Neural crest cell (in vitro differentiated cells): ENCODE data around the gene MYO5B. TPM values are rescaled to one million over a fixed set of nuclear protein-coding genes. Genes with fewer than 3 reads are reported as not detected.
"Not testable (repeated sequence)": the region's sequence is repeated elsewhere in the genome, so short reads cannot be mapped to it uniquely, and the experiment has no call there.

Source experiments
- DNase-seq: peaks from one replicate; pipeline ENCODE4 v3.0.0; 2021; ENCODE audit warnings: low read depth, mixed read lengths, low spot score
- H3K27ac Mint-ChIP-seq: one replicate; pipeline ENCODE4 v1.8.0; 2021; ENCODE audit warnings: mild to moderate bottlenecking, mixed read lengths; ENCODE audit not compliant: unreplicated experiment
- H3K27me3 Mint-ChIP-seq: 2 replicates; pipeline ENCODE4 v1.8.0; 2021; ENCODE audit warnings: low read depth, mild to moderate bottlenecking, mixed read lengths
- H3K36me3 Mint-ChIP-seq: 2 replicates; pipeline ENCODE4 v1.8.0; 2021; ENCODE audit warnings: low read depth, mild to moderate bottlenecking, mixed read lengths
- H3K4me1 Mint-ChIP-seq: 2 replicates; pipeline ENCODE4 v1.8.0; 2021; ENCODE audit warnings: mixed read lengths
- H3K4me3 Mint-ChIP-seq: one replicate; pipeline ENCODE4 v1.8.0; 2021; ENCODE audit warnings: mild to moderate bottlenecking, mixed read lengths
- H3K9me3 Mint-ChIP-seq: 2 replicates; pipeline ENCODE4 v1.8.0; 2021; ENCODE audit warnings: mixed read lengths
- microRNA-seq: library from miRNA; unstranded; fragments of <30 nt; microRNA quantifications from one replicate; pipeline ENCODE4, GENCODE V29; 2020
- total RNA-seq: library from RNA; stranded (reverse); gene quantifications from 2 replicates; pipeline ENCODE4 v1.2.1, GENCODE V29; 2021
- TF ChIP-seq, protein P1 (sequence below): fragments of 200-600 bp; sonication (generic); conservative IDR thresholded peaks from 2 replicates; pipeline ENCODE4 v1.5.0; 2021; ENCODE audit warnings: antibody characterized with exemption, mild to moderate bottlenecking

The MYO5B gene
- total RNA-seq, 1 donor from 2014 or later = 0.40 TPM

DNA sequence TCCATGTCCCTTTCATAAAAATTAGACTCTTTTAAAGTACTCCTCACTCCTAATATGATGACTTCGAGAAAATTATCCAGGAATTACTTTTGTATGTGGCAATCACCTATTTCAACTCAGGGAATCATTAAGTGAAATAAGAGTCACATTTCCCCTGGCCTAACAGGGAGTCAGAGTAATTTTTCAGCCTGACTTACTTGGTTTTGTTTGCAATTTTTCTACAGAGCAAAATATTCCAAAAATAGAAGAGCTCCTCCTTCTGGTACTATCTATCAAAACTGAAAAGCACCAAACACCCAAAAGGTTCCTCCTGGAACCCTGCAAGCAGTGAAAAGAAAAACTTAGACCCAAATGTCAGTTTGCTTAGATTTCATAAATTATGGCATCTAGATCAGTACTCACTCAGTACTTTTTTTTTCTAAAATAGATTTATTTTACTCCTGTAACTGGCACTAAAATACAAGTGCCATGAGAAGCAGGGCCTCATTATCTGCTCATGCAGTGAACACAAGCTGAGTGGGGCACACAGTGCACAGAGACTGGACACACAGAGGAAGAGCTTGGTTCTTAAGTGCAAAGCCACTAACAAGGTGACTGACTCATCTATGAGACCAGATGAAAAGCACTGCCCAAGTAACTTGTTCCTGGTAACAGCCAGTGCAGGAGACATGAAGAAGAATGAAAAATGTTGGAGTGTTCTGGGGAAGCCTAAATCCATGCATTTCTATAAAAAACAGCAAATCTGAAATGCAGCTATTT is 410.3 kb downstream of the MYO5B start:
- Mint-ChIP-seq H3K4me1 (no peaks in the 10 kb centered on the region), H3K4me3 (no peak overlapping the region), H3K27ac (no peak overlapping the region), H3K27me3 (no peaks in the 10 kb centered on the region), H3K9me3 (peaks cover 3% of the 10 kb centered on the region), H3K36me3 (peaks cover 33% of the 10 kb centered on the region)
- no peak for DNase-seq
- TF ChIP-seq, protein P1, sequence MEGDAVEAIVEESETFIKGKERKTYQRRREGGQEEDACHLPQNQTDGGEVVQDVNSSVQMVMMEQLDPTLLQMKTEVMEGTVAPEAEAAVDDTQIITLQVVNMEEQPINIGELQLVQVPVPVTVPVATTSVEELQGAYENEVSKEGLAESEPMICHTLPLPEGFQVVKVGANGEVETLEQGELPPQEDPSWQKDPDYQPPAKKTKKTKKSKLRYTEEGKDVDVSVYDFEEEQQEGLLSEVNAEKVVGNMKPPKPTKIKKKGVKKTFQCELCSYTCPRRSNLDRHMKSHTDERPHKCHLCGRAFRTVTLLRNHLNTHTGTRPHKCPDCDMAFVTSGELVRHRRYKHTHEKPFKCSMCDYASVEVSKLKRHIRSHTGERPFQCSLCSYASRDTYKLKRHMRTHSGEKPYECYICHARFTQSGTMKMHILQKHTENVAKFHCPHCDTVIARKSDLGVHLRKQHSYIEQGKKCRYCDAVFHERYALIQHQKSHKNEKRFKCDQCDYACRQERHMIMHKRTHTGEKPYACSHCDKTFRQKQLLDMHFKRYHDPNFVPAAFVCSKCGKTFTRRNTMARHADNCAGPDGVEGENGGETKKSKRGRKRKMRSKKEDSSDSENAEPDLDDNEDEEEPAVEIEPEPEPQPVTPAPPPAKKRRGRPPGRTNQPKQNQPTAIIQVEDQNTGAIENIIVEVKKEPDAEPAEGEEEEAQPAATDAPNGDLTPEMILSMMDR = peak; percentile 53

DNA sequence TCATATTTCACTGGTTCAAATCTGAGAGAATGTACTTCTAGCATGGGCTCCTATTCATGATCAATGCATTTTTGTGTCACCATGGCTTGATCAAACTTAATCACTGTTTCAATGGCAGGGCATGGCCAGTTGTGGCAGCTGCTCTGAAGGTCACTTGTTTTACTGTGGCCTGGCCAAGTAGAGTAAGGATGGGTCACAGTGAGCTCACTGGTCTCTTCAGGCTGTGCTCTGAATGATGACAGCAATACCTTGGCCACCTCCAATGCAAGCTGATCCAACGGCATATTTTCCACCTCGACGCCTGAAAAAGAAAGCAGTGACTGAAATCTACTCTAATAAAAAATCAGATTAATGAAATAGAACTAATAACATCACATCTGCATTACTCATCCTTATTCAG is 411.3 kb downstream of the MYO5B start:
- H3K9me3 Mint-ChIP-seq, DNase-seq, H3K27me3 Mint-ChIP-seq, H3K27ac Mint-ChIP-seq, H3K4me3 Mint-ChIP-seq, H3K4me1 Mint-ChIP-seq: not testable (repeated sequence)
- H3K36me3 Mint-ChIP-seq = peaks cover 42% of the 10 kb centered on the region

DNA sequence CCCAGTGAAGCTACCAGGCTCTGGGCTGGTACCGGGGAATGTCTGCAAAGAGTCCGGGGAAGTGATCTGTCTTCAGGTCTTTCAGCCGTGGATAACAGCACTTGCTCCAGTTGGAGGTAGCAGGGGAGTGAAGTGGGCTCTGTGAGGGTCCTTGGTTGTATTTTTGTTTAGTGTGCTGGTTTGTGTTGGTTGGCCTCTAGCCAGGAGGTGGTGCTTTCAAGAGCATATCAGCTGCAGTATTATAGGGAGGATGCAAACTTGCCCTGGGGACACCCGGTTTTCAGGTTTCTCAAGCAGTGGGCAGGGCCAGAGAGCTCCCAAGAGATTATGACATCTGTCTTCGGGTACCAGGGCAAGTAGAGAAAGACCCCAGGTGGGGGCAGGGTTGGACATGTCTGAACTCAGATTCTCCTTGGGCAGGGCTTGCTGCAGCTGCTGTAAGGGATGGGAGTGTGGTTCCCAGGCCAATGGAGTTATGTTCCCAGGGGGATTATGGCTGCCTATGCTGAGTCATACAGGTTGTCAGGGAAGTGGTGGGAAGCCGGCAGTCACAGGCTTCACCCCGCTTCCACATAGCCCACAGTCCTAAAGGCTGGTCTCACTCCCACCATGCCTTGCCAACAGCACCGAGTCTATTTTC is 416.0 kb downstream of the MYO5B start:
- no peak for DNase-seq
- Mint-ChIP-seq H3K36me3 (peaks cover 58% of the 10 kb centered on the region), H3K4me1 (no peaks in the 10 kb centered on the region), H3K27ac (no peak overlapping the region), H3K27me3 (no peaks in the 10 kb centered on the region), H3K9me3 (peaks cover 20% of the 10 kb centered on the region), H3K4me3 (no peak overlapping the region)
- TF ChIP-seq, protein P1 = no peak

Small RNA genes within 50 kb of the gene (microRNA-seq; reads per million reads assigned to microRNA genes)
- not detected for gene MIR4320

Other genes starting within 250 kb of the MYO5B start
- gene CFAP53, start 71.3 kb upstream of the MYO5B start, total RNA-seq = 0.54 and 0.84 TPM in 2 replicates
- gene MBD1, start 86.4 kb upstream of the MYO5B start, total RNA-seq = 65.2 and 77.2 TPM in 2 replicates
- gene CXXC1, start 92.5 kb upstream of the MYO5B start, total RNA-seq = 101 and 108 TPM in 2 replicates
- gene SKA1, start 179.9 kb upstream of the MYO5B start, total RNA-seq = 28.9 and 30.3 TPM in 2 replicates